Gastrocnemius medialis (tissue), 4 donors: Measurements from ENCODE around the gene ZSWIM1. TPM values are rescaled to one million over a fixed set of nuclear protein-coding genes. Genes with fewer than 3 reads are reported as not detected.

Source experiments
- ATAC-seq, 2 donors: fragments of 150-250 bp; one replicate each; pipeline ENCODE4 v1.9.1; 2016
- DNase-seq, 2 donors: peaks; one replicate each; pipeline ENCODE4 v3.0.0-alpha.2; 2019
- H3K27ac ChIP-seq, 4 donors: fragments of 200-600 bp; sonication (generic); 1 replicate in 1 of 4; 2 replicates in 3 of 4; pipeline ENCODE4 v1.5.1; 2016 to 2018; ENCODE audit warnings: mild to moderate bottlenecking in 2 of 4, moderate library complexity in 1 of 4
- H3K27me3 ChIP-seq, 3 donors: fragments of 200-600 bp; sonication (generic) in 2 of 3; 1 replicate in 1 of 3; 2 replicates in 2 of 3; pipeline versions ENCODE4 v1.5.1 to v1.6.0; 2016 to 2019; ENCODE audit warnings: mild to moderate bottlenecking in 1 of 3, moderate library complexity in 1 of 3
- H3K36me3 ChIP-seq, 2 donors: fragments of 200-600 bp; sonication (generic) in 1 of 2; one replicate each; pipeline ENCODE4 v1.5.1; 2017 to 2018
- H3K4me1 ChIP-seq, 2 donors: fragments of 200-600 bp; sonication (generic) in 1 of 2; one replicate each; pipeline ENCODE4 v1.5.1; 2016 to 2017; ENCODE audit warnings: mild to moderate bottlenecking in 2 of 2
- H3K4me3 ChIP-seq, 4 donors: fragments of 200-600 bp; sonication (generic) in 3 of 4; 1 replicate in 1 of 4; 2 replicates in 3 of 4; pipeline ENCODE4 v1.5.1; 2016 to 2019; ENCODE audit warnings: mild to moderate bottlenecking in 2 of 4
- H3K9me3 ChIP-seq, 3 donors: fragments of 200-600 bp; sonication (generic) in 2 of 3; 1 replicate in 1 of 3; 2 replicates in 2 of 3; pipeline ENCODE4 v1.5.1; 2016 to 2019
- CTCF ChIP-seq, 5 experiments: fragments of 450-650 bp in 3 of 5; fragments of 200-600 bp in 2 of 5; sonication (generic) in 2 of 5; IDR thresholded peaks in 4 of 5; conservative IDR thresholded peaks in 1 of 5; 1 replicate in 4 of 5; 2 replicates in 1 of 5; pipeline ENCODE4 v1.5.1; 2016 to 2019; ENCODE audit warnings: antibody characterized with exemption in 5 of 5, mild to moderate bottlenecking in 3 of 5, moderate library complexity in 3 of 5
- POLR2A ChIP-seq, 2 donors: fragments of 450-650 bp; IDR thresholded peaks; one replicate each; pipeline ENCODE4 v1.6.1; 2017; ENCODE audit warnings: antibody characterized with exemption in 2 of 2, mild to moderate bottlenecking in 2 of 2, moderate library complexity in 2 of 2
- in situ Hi-C, 4 donors: fragments of 200-750 bp; cut with MboI; loops; one replicate each; pipeline versions ENCODE4 v1.15.0 to v1.8.0; 2017; ENCODE audit warnings: low sequenced_read_pairs in 4 of 4
- intact Hi-C: fragments of 100-400 bp; cut with DNase I; formaldehyde crosslinking; loops from one replicate; pipeline ENCODE4 v1.15.1; 2023; ENCODE audit warnings: low total_unique reads
- total RNA-seq, 4 donors: library from RNA; depleted of rRNA; stranded (reverse); fragments of >200 nt; gene quantifications; one replicate each; pipeline versions ENCODE4 v1.1.0 to v1.2.3, GENCODE V29; 2016

The ZSWIM1 gene
- total RNA-seq, 4 donors from 2014 or later, result 5.7 to 8.5 (median 6.9) TPM

DNA sequence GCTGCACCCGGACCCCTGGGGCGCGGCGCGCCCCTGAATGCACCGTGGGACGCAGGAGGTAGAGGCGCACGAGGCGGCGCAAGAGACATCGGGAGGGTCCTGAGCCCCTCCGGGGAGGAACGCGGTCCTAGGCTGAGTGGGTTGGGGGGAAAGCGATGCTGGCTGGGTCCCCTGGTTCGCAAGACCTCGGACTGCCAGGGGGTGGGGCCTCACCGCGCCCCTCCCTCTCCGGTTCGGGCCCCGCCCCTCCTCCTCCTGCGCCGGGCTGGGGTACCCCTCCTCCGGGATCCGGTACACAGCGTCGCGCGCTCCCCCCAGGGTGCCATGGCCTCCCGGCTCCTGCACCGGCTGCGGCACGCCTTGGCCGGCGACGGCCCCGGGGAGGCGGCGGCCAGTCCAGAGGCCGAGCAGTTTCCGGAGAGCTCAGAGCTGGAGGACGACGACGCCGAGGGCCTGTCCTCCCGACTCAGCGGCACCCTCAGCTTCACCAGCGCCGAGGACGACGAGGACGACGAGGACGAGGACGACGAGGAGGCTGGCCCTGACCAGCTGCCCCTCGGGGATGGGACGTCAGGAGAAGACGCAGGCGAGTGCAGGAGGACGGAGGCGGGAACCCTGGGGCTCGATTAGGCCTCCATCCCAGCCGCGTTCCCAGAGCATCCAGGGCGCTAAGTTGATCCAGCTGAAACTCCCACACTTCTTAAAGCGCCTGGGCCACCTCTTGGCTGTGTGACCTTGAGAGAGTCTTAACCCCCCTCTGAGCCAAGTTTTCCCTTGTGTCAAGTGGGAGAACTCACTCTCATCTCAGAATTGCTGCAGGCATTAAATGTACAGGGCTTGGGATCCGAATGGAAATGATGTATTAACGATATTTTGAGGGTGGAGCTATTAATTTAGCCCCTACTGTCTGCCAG lies 46.9 kb upstream of the ZSWIM1 start:
- TF ChIP-seq POLR2A (IDR thresholded peaks at IDR 0.05) (peak; percentile 67 to 81), CTCF (IDR thresholded peaks at IDR 0.05 in 4 of 5, conservative IDR thresholded peaks at IDR 0.05 in 1 of 5) (no peak)
- intact Hi-C loops (loop anchor here (2.0 kb wide), 2 partner anchors 23 to 35 kb away; partner anchors contain the start of genes ACOT8 and ZSWIM3), in situ Hi-C loops (no loop called here)
- H3K9me3 ChIP-seq, result no peaks in the 10 kb centered on the region
- H3K27ac ChIP-seq, result peak overlapping the region; percentile 95 to 97 (median 96)
- no peaks in the 10 kb centered on the region for H3K27me3 ChIP-seq
- H3K4me3 ChIP-seq, result peak overlapping the region; percentile 73 to 80 (median 79)
- H3K36me3 ChIP-seq, result peaks cover 0 to 18% of the 10 kb centered on the region in 2 donors
- DNase-seq (peak; percentile 70 to 81), ATAC-seq (peak; percentile 64 to 70)
- H3K4me1 ChIP-seq, result peaks cover 40 to 57% of the 10 kb centered on the region in 2 donors

DNA sequence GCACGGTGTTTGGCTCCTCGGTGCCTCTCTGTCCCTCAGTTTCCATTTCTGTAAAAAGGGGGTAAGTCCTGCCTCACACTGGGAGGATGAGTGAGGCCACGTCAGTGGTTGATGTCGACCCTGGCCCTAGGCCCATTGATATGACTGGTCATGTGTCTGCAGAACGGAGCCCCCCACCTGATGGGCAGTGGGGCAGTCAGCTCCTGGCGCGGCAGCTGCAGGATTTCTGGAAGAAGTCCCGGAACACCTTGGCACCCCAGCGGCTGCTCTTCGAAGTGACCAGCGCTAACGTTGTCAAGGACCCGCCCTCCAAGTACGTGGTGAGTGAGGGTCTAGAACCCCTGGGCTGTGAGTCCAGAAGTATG lies 46.2 kb upstream of the ZSWIM1 start:
- Histone ChIP-seq H3K27ac (peak overlapping the region; percentile 95 to 97 (median 96)), H3K4me1 (peaks cover 43 to 57% of the 10 kb centered on the region in 2 donors), H3K27me3 (no peaks in the 10 kb centered on the region), H3K36me3 (peaks cover 0 to 23% of the 10 kb centered on the region in 2 donors), H3K4me3 (peak overlapping the region; percentile 73 to 80 (median 79)), H3K9me3 (no peaks in the 10 kb centered on the region)
- in situ Hi-C loops (no loop called here), intact Hi-C loops (loop anchor here (2.0 kb wide), 1 partner anchor 22 kb away; the partner anchor contains the start of genes ACOT8 and ZSWIM3)
- TF ChIP-seq CTCF (IDR thresholded peaks at IDR 0.05 in 4 of 5, conservative IDR thresholded peaks at IDR 0.05 in 1 of 5) (no peak), POLR2A (IDR thresholded peaks at IDR 0.05) (no peak)
- DNase-seq, result peak in 1 of 2 donors; percentile 62
- ATAC-seq, result peak in 1 of 2 donors; percentile 13

DNA sequence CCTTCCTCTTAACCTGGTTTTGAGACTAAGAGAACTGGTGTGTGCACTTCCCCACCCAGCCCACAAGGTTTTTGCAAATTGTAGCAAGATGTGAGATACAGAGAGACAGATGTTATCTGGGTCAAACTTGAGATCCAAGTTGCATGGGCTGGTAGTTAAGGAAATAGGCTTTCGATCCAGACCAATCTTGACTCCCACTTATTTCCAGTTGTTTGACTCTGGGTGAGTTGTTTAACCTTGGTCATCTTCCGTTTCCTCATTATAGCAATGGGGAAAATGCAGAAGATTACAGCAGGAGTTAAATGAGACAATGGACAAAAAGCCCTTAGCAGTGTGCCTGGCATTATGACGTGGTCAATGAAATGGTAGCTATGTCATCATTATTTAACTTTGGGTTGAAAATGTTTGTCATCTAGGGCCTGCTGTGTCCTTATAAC lies 45.7 kb upstream of the ZSWIM1 start:
- Histone ChIP-seq H3K27me3 (no peaks in the 10 kb centered on the region), H3K4me3 (peak overlapping the region; percentile 73 to 80 (median 79)), H3K27ac (peak overlapping the region; percentile 95 to 97 (median 96)), H3K9me3 (no peaks in the 10 kb centered on the region), H3K4me1 (peaks cover 46 to 59% of the 10 kb centered on the region in 2 donors), H3K36me3 (peaks cover 0 to 24% of the 10 kb centered on the region in 2 donors)
- TF ChIP-seq POLR2A (IDR thresholded peaks at IDR 0.05) (no peak), CTCF (IDR thresholded peaks at IDR 0.05 in 4 of 5, conservative IDR thresholded peaks at IDR 0.05 in 1 of 5) (no peak)
- intact Hi-C loops (loop anchor here (2.0 kb wide), 1 partner anchor 21 kb away; the partner anchor contains the start of genes ACOT8 and ZSWIM3), in situ Hi-C loops (no loop called here)
- DNase-seq (no peak), ATAC-seq (no peak)

- intact Hi-C loops, result loop anchor here (2.0 kb wide), 1 partner anchor 21 kb away; the partner anchor contains the start of genes ACOT8 and ZSWIM3
- Histone ChIP-seq H3K9me3 (no peaks in the 10 kb centered on the region), H3K27me3 (no peaks in the 10 kb centered on the region), H3K36me3 (peaks cover 0 to 28% of the 10 kb centered on the region in 2 donors), H3K27ac (peak overlapping the region; percentile 95 to 97 (median 96)), H3K4me3 (peak overlapping the region; percentile 73 to 80 (median 79)), H3K4me1 (peaks cover 48 to 59% of the 10 kb centered on the region in 2 donors)
- in situ Hi-C loops, result no loop called here
- peak in 1 of 2 donors; percentile 60 for TF ChIP-seq POLR2A (IDR thresholded peaks at IDR 0.05)
- TF ChIP-seq CTCF (IDR thresholded peaks at IDR 0.05 in 4 of 5, conservative IDR thresholded peaks at IDR 0.05 in 1 of 5), result no peak
- ATAC-seq (peak; percentile 46 to 55), DNase-seq (peak; percentile 63 to 87)
These were observed 45.2 kb upstream of the ZSWIM1 start for GRCh38 chr20:45835825-45836224.
